CD4-positive, alpha-beta memory T cell (primary cell): ENCODE data around the gene PMEPA1. TPM values are rescaled to one million over a fixed set of nuclear protein-coding genes. Genes with fewer than 3 reads are reported as not detected.
A peak's percentile ranks its signal among the peaks of the same experiment; 100 is the strongest.

ENCODE experiments used
- CTCF ChIA-PET: fragments of 350-600 bp; sonication (Branson Sonifier 250); formaldehyde crosslinking; loops from one replicate; lab custom pipeline; 2021; ENCODE audit warnings: inconsistent platforms; ENCODE audit not compliant: partially characterized antibody; lab: Charles Lee
- POLR2A ChIA-PET: fragments of 350-600 bp; sonication (Branson Sonifier 250); formaldehyde crosslinking; loops from one replicate; lab custom pipeline; 2021; ENCODE audit not compliant: partially characterized antibody; lab: Charles Lee
- DNase-seq, 5 donors: peaks; one replicate each; pipeline versions ENCODE4 v3.0.0 to v3.0.0-alpha.2; 2020 to 2022; ENCODE audit warnings: mixed read lengths in 1 of 5
- H3K27ac ChIP-seq: one replicate; pipeline ENCODE4 v1.7.0; 2013; ENCODE audit warnings: low read depth, low read length
- H3K27me3 ChIP-seq: 2 replicates; pipeline ENCODE4 v1.7.0; 2013; ENCODE audit warnings: mild to moderate bottlenecking, low read length, moderate library complexity; ENCODE audit not compliant: insufficient read depth
- H3K36me3 ChIP-seq: 2 replicates; pipeline ENCODE4 v1.7.0; 2013; ENCODE audit warnings: mild to moderate bottlenecking, low read length, moderate library complexity; ENCODE audit not compliant: insufficient read depth
- H3K4me1 ChIP-seq: 2 replicates; pipeline ENCODE4 v1.7.0; 2013; ENCODE audit warnings: mild to moderate bottlenecking, low read length, moderate library complexity; ENCODE audit not compliant: insufficient read depth
- H3K4me3 ChIP-seq, 2 donors: one replicate each; pipeline ENCODE4 v1.7.0; 2013; ENCODE audit warnings: low read length in 2 of 2, mild to moderate bottlenecking in 1 of 2
- H3K9me3 ChIP-seq, 2 donors: one replicate each; pipeline ENCODE4 v1.7.0; 2013; ENCODE audit warnings: low read length in 2 of 2, control low read depth in 1 of 2; ENCODE audit not compliant: control insufficient read depth in 1 of 2
- H3K27ac Mint-ChIP-seq, 7 donors: one replicate each; pipeline ENCODE4 v1.8.0; 2020 to 2021; ENCODE audit warnings: mixed read lengths in 7 of 7, mild to moderate bottlenecking in 6 of 7, inconsistent platforms in 3 of 7, moderate library complexity in 3 of 7
- H3K27me3 Mint-ChIP-seq, 2 donors: one replicate each; pipeline ENCODE4 v1.8.0; 2020 to 2021; ENCODE audit warnings: mixed read lengths in 2 of 2
- H3K36me3 Mint-ChIP-seq, 2 donors: one replicate each; pipeline ENCODE4 v1.8.0; 2020 to 2021; ENCODE audit warnings: mixed read lengths in 2 of 2, inconsistent platforms in 1 of 2, mild to moderate bottlenecking in 1 of 2
- H3K4me1 Mint-ChIP-seq, 4 donors: one replicate each; pipeline ENCODE4 v1.8.0; 2020 to 2021; ENCODE audit warnings: mixed read lengths in 4 of 4, mild to moderate bottlenecking in 1 of 4
- H3K4me3 Mint-ChIP-seq, 8 donors: one replicate each; pipeline ENCODE4 v1.8.0; 2020 to 2021; ENCODE audit warnings: mixed read lengths in 8 of 8, mild to moderate bottlenecking in 7 of 8, moderate library complexity in 6 of 8, inconsistent platforms in 3 of 8
- H3K9me3 Mint-ChIP-seq, 8 donors: one replicate each; pipeline ENCODE4 v1.8.0; 2020 to 2021; ENCODE audit warnings: mixed read lengths in 8 of 8, mild to moderate bottlenecking in 5 of 8, inconsistent platforms in 3 of 8, moderate library complexity in 1 of 8
- intact Hi-C: fragments of 100-400 bp; cut with micrococcal nuclease; formaldehyde crosslinking; loops from one replicate; pipeline ENCODE4 v1.15.1; 2023
- polyA plus RNA-seq, 2 donors: library from polyadenylated mRNA; unstranded; fragments of 300-500 nt; fragmentation: Illumina TruSeq; gene quantifications; one replicate each; pipeline ENCODE4 v1.2.3, GENCODE V29; 2021
- total RNA-seq, 2 experiments: library from RNA; stranded (reverse); gene quantifications; one replicate each; pipeline ENCODE4 v1.2.3, GENCODE V29; 2021

Gene PMEPA1
- total and polyA plus RNA-seq, 4 experiments from 2014 or later = 1.2 to 8.9 (median 5.5) TPM

DNA sequence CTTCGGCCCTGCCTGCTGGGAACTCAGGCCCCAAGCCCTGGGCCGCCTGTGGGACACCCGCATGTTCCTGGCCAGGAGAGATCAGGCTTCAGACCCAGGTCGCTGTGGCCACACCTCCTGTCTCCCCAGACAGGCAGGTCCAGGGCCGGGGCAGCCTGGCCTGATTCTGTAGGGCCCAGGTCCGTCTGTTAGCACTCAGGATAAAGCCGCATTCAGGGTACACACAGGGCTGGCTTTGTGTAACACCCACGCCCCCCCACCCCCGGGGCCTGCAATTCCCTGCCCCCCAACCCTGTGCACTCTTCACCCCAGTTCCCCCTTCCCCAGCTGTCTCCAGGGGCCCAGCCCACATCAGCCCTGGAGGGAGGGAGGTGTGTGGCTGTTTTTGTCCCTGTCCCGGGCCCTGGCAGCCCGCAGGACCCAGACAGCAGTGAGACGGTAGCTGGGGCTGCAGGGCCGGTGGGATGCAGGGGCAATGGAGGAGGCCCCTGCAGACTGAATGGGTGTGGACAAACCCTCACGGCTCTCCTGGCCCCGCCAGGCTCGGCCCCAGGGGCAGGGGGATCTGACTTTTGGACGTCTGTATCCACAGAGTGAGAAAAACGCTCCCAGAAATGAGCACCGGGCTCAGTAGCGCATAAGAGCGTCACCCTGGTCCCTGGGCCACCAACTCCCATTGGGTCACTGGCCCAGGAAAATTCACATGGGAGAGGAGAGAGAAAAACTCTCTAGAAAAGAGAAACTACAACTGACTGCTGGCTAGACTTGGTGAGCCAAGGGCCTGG, 47.2 kb downstream of the PMEPA1 start:
- peaks cover 0 to 2% (median 0%) of the 10 kb centered on the region in 8 donors for H3K9me3 Mint-ChIP-seq
- H3K36me3 ChIP-seq = no peaks in the 10 kb centered on the region
- H3K4me1 Mint-ChIP-seq = peaks cover 8 to 15% (median 11%) of the 10 kb centered on the region in 4 donors
- H3K27me3 ChIP-seq = no peaks in the 10 kb centered on the region
- no peaks in the 10 kb centered on the region for H3K9me3 ChIP-seq
- ChIA-PET POLR2A (no interaction called here), CTCF (no interaction called here)
- no peak for DNase-seq
- H3K27me3 Mint-ChIP-seq = no peaks in the 10 kb centered on the region
- no peak overlapping the region for H3K27ac Mint-ChIP-seq
- no peak overlapping the region for H3K27ac ChIP-seq
- no peak overlapping the region for H3K4me3 Mint-ChIP-seq
- peaks cover 10% of the 10 kb centered on the region for H3K4me1 ChIP-seq
- H3K36me3 Mint-ChIP-seq = no peaks in the 10 kb centered on the region
- intact Hi-C loops = no loop called here
- no peak overlapping the region for H3K4me3 ChIP-seq

DNA sequence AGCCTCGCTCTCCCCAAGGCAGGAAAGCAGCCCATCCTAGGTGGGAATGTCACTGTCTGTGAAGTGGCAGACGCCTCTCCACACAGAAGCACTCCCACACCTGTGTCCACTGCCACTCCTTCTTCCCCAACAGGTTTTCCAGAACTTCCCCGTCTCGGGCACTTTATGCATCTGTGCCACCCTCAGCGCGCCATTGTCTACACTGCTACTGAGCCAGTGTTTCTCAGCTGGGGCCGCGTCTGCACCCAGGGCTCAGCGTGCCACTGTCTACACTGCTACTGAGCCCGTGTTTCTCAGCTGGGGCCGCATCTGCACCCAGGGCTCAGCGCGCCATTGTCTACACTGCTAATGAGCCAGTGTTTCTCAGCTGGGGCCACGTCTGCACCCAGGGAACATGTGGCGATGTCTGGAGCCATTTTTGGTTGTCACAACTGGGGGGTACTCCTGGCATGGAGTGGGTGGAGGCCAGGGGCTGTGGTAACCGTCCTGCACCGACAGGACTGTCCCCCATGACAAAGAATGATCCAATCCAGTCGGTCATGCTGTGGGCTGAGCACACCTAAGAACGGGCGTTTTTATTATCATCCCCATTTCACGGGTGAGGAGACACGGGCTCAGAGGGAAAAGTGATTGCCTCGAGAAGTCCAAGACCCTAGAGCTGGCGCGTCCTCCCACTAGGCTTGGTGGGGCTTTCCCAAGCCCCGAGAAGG, 47.9 kb downstream of the PMEPA1 start:
- no peak overlapping the region for H3K27ac Mint-ChIP-seq
- Histone ChIP-seq H3K27ac (no peak overlapping the region), H3K36me3 (no peaks in the 10 kb centered on the region), H3K4me1 (peaks cover 17% of the 10 kb centered on the region), H3K27me3 (no peaks in the 10 kb centered on the region), H3K4me3 (no peak overlapping the region), H3K9me3 (no peaks in the 10 kb centered on the region)
- H3K36me3 Mint-ChIP-seq = no peaks in the 10 kb centered on the region
- peaks cover 0 to 2% (median 0%) of the 10 kb centered on the region in 8 donors for H3K9me3 Mint-ChIP-seq
- H3K4me1 Mint-ChIP-seq = peaks cover 9 to 22% (median 14%) of the 10 kb centered on the region in 4 donors
- POLR2A ChIA-PET = no interaction called here
- no peak for DNase-seq
- CTCF ChIA-PET = no interaction called here
- no peak overlapping the region for H3K4me3 Mint-ChIP-seq
- H3K27me3 Mint-ChIP-seq = no peaks in the 10 kb centered on the region
- intact Hi-C loops = no loop called here

DNA sequence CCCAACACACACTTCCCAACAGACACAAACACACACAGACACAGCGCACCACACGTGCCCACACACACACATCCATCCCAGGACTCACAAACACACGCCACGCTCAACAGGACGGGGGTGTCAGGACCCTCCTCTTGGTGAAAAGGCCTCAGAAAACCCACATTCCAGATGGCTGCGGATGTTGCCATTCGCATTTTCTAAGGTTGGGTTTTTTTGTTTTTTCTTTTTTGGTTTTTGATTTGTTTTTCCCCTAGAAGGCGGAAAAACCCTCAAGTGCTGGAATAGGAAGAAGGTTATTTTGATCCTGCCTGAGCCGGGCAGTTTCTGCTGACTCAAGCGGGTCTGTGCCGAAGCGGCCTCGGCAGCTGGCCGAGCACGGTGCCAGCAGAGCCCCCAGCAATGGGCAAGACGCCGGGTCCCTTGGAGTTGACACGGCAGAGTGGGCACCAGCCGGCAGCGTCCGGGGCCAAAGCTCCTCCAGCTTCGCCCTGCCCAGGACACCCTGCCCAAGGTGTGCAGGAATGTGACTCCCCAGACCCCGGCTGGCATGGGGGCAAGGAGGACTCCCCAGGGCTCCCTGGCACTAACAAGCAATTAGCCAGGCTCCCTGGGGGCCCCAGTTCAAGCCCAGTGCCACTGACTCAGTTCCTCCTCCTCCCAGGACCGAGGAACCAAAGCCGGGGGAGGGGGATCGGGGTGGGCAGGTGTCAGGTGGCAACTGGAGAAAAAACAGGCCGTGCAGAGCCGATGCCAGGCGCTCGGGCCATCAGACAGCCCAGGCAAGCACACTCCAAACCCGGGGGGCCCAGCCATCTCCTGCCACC, 48.7 kb downstream of the PMEPA1 start:
- intact Hi-C loops = no loop called here
- H3K9me3 Mint-ChIP-seq = peaks cover 0 to 2% (median 0%) of the 10 kb centered on the region in 8 donors
- H3K4me3 Mint-ChIP-seq = no peak overlapping the region
- no peaks in the 10 kb centered on the region for H3K27me3 Mint-ChIP-seq
- Histone ChIP-seq H3K9me3 (no peaks in the 10 kb centered on the region), H3K36me3 (no peaks in the 10 kb centered on the region), H3K27ac (no peak overlapping the region), H3K4me1 (peaks cover 17% of the 10 kb centered on the region), H3K27me3 (no peaks in the 10 kb centered on the region), H3K4me3 (no peak overlapping the region)
- no peak overlapping the region for H3K27ac Mint-ChIP-seq
- ChIA-PET CTCF (no interaction called here), POLR2A (no interaction called here)
- H3K4me1 Mint-ChIP-seq = peaks cover 9 to 22% (median 14%) of the 10 kb centered on the region in 4 donors
- H3K36me3 Mint-ChIP-seq = no peaks in the 10 kb centered on the region
- DNase-seq = no peak

DNA sequence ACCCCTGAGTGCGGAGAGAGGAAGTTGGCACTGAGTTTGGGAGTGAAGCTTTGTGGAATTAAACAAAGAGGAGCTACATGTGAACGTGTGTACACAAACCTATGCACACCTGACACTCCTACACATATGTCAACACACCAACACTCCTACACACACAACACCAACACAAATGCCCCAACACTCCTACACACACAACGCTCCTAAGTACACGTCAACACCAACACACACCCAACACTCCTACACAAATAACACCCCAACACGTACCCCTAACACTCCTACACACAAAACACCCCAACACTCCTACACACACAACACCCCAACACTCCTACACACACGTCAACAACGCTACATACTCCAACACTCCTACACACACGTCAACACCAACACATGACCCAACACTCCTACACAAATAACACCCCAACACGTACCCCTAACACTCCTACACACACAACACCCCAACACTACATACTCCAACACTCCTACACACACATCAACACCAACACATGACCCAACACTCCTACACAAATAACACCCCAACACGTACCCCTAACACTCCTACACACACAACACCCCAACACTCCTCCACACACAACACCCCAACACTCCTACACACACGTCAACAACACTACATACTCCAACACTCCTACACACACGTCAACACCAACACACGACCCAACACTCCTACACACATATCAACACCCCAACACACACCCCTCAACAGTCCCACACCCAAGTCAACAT, 49.5 kb downstream of the PMEPA1 start:
- intact Hi-C loops = no loop called here

DNA sequence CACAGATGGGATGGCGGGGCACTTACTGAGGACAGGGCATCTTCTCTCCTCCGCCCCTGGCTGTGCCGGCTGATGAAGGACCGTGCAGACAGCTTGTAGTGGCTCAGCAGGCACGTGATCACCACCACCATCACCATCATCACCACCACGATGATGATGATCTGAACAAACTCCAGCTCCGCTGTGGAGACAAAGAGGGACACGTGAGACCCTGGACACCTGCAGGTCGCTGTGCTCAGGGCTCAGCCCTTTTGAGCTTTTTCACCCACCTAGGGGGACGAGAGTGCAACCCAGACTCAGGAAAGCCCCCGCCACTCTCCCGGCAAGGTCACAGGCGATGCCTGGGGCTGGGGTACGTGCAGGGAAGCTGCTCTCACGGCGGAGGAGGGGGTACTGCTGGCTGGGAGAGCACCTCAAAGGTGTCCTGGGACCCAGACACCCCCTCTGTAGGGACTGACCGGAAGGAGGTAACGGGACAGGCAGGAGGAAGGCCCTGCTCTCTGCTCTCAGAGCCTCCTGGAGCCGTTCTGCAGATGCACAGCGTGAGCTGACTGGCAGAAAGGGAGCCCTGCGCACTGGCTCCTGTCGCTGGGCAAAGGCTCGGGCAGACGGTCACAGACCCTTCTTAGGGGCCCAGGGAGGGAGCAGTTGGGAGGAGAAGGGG, 50.2 kb downstream of the PMEPA1 start:
- H3K36me3 ChIP-seq = no peaks in the 10 kb centered on the region
- no peaks in the 10 kb centered on the region for H3K9me3 ChIP-seq
- Mint-ChIP-seq H3K27ac (peak overlapping the region in 2 of 7 donors; percentile 33 to 35), H3K27me3 (no peaks in the 10 kb centered on the region), H3K4me1 (peaks cover 9 to 23% (median 15%) of the 10 kb centered on the region in 4 donors), H3K36me3 (no peaks in the 10 kb centered on the region), H3K4me3 (no peak overlapping the region), H3K9me3 (peaks cover 0 to 2% (median 0%) of the 10 kb centered on the region in 8 donors)
- intact Hi-C loops = no loop called here
- H3K4me1 ChIP-seq = peaks cover 17% of the 10 kb centered on the region
- DNase-seq = no peak
- ChIA-PET POLR2A (interaction anchor here (0.9 kb wide), 1 partner anchor 50 kb away, joined by 4 read pairs; the partner anchor contains the start of gene PMEPA1), CTCF (interaction anchor here (1.5 kb wide), 1 partner anchor 37 kb away, joined by 5 read pairs; no protein-coding TSS in a partner anchor)
- no peaks in the 10 kb centered on the region for H3K27me3 ChIP-seq
- H3K4me3 ChIP-seq = no peak overlapping the region
- no peak overlapping the region for H3K27ac ChIP-seq

More for the DNA sequence above, 49.5 kb downstream of the PMEPA1 start:
- Mint-ChIP-seq H3K27me3 (no peaks in the 10 kb centered on the region), H3K4me3 (no peak overlapping the region), H3K9me3 (peaks cover 0 to 2% (median 0%) of the 10 kb centered on the region in 8 donors), H3K27ac (peak overlapping the region in 4 of 7 donors; percentile 28 to 35 (median 32)), H3K36me3 (no peaks in the 10 kb centered on the region), H3K4me1 (peaks cover 9 to 22% (median 14%) of the 10 kb centered on the region in 4 donors)
- no peak overlapping the region for H3K27ac ChIP-seq
- no peaks in the 10 kb centered on the region for H3K9me3 ChIP-seq
- peaks cover 17% of the 10 kb centered on the region for H3K4me1 ChIP-seq
- ChIA-PET CTCF (interaction anchor here (1.5 kb wide), 1 partner anchor 38 kb away, joined by 5 read pairs; no protein-coding TSS in a partner anchor), POLR2A (no interaction called here)
- DNase-seq = no peak
- no peaks in the 10 kb centered on the region for H3K27me3 ChIP-seq
- H3K36me3 ChIP-seq = no peaks in the 10 kb centered on the region
- H3K4me3 ChIP-seq = no peak overlapping the region

DNA sequence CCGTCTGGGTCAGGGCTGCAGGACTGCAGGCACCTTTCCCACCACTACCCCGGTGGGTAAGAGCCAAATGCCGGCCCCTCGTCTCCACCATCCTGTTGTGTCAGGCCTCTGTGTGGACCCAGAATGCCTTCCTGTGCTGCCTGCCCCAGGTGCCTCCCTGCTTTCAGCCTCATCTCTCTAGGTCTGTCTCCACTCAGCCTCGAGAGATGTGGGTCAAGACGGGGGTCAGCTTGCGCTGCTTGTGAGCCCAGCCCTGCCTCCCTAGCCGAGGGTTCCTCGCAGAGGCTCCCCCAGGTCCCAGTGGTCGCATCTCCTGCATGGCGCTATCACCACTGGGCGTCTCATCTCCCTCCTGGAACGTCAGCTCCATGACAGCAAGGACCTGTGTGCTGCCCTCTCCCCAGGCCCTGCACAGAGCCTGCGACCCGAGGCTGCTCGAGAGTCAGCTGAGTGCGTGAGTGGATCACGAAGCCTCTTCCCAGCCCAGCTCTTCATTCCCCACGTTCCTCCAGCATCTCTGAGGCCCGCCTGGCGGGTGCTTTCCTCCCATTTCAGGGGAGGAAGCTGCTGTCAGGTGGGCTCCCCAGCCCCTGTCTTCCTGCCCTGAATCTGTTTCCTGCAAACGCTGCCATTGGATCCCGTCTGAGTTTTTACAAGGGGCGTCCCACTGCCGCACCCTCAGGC, 50.8 kb downstream of the PMEPA1 start:
- ChIA-PET CTCF (interaction anchor here (1.5 to 2.2 kb wide), 2 partner anchors 36 to 61 kb away, joined by 5 read pairs; no protein-coding TSS in a partner anchor), POLR2A (interaction anchor here (0.9 kb wide), 1 partner anchor 51 kb away, joined by 4 read pairs; the partner anchor contains the start of gene PMEPA1)
- intact Hi-C loops = no loop called here
- Histone ChIP-seq H3K4me3 (no peak overlapping the region), H3K27ac (no peak overlapping the region), H3K36me3 (no peaks in the 10 kb centered on the region), H3K27me3 (no peaks in the 10 kb centered on the region), H3K4me1 (peaks cover 17% of the 10 kb centered on the region), H3K9me3 (no peaks in the 10 kb centered on the region)
- no peak for DNase-seq
- H3K27ac Mint-ChIP-seq = no peak overlapping the region
- H3K9me3 Mint-ChIP-seq = peaks cover 0 to 2% (median 0%) of the 10 kb centered on the region in 8 donors
- peak overlapping the region in 1 of 8 donors; percentile 70 for H3K4me3 Mint-ChIP-seq
- H3K27me3 Mint-ChIP-seq = peaks cover 0 to 3% of the 10 kb centered on the region in 2 donors
- H3K4me1 Mint-ChIP-seq = peaks cover 14 to 28% (median 21%) of the 10 kb centered on the region in 4 donors
- no peaks in the 10 kb centered on the region for H3K36me3 Mint-ChIP-seq
